Activated naive CD4-positive, alpha-beta T cell treated with anti-CD3 and anti-CD28 coated beads, Interleukin-2, amount 50 U/mL, for 72 hours (primary cell): ENCODE results near the gene CNNM1. TPM values are rescaled to one million over a fixed set of nuclear protein-coding genes. Genes with fewer than 3 reads are reported as not detected.

Experiments
- ATAC-seq, 2 donors: fragments of 150-1000 bp; cut with Tn5 transposase; 2 replicates each; pipeline ENCODE4 v1.10.0; 2021; ENCODE audit warnings: mild to moderate bottlenecking in 2 of 2, moderate library complexity in 2 of 2
- DNase-seq, 2 donors: peaks; one replicate each; pipeline ENCODE4 v3.0.0; 2021 to 2022; ENCODE audit warnings: low spot score in 2 of 2
- H3K27ac Mint-ChIP-seq, 2 donors: one replicate each; pipeline ENCODE4 v1.8.0; 2022; ENCODE audit warnings: mild to moderate bottlenecking in 2 of 2, mixed read lengths in 2 of 2
- H3K36me3 Mint-ChIP-seq, 2 donors: one replicate each; pipeline ENCODE4 v1.8.0; 2022; ENCODE audit warnings: mixed read lengths in 2 of 2
- H3K9me3 Mint-ChIP-seq, 2 donors: one replicate each; pipeline ENCODE4 v1.8.0; 2022; ENCODE audit warnings: mixed read lengths in 2 of 2
- total RNA-seq, 2 donors: library from RNA; stranded (reverse); gene quantifications; one replicate each; pipeline ENCODE4 v1.2.3, GENCODE V29; 2022

Gene CNNM1
- total RNA-seq, 2 donors from 2014 or later: 0.23 to 2.2 TPM

DNA sequence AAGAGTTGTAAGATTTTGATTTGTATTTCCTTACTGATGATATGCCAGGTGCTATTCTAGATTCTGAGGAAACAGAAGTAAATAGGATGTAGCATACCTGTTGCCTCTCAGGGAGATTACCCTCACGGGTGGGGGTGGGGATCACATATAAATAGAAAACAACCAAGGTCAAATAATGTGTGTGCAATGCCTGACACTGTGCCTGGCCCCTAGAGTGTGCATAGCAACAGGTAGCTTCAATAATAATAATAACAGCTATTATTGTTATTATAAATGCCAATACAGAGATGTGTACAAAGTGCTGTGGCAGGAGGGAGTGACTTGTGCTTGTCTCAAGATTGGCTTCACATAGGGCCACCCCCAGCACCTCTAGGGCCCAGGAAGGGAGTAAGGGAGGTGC lies 24.0 kb downstream of the CNNM1 start:
- ATAC-seq (no peak), DNase-seq (no peak)
- no peak overlapping the region for H3K27ac Mint-ChIP-seq
- no peaks in the 10 kb centered on the region for H3K9me3 Mint-ChIP-seq
- no peaks in the 10 kb centered on the region for H3K36me3 Mint-ChIP-seq

DNA sequence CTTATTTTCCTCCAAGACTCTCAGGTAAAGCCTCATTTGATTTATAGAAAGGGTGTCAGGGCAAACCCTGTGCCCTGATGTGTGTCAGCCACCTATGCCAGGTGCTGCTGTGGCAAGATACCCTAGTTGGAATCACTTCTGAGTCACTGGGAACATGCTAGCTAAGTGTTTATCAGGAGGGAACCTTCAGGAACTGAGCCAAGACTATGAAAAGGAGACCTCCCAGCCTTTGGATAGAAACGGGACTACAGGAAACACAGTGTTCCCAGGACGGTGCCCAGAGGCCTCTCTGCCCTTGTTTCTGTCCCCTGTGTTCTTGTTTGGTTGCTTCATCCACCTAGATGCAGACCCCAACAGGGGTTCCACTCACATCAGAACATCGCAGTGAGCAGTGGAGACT lies 28.5 kb downstream of the CNNM1 start:
- no peak for DNase-seq
- ATAC-seq: no peak
- Mint-ChIP-seq H3K27ac (no peak overlapping the region), H3K9me3 (no peaks in the 10 kb centered on the region), H3K36me3 (no peaks in the 10 kb centered on the region)

DNA sequence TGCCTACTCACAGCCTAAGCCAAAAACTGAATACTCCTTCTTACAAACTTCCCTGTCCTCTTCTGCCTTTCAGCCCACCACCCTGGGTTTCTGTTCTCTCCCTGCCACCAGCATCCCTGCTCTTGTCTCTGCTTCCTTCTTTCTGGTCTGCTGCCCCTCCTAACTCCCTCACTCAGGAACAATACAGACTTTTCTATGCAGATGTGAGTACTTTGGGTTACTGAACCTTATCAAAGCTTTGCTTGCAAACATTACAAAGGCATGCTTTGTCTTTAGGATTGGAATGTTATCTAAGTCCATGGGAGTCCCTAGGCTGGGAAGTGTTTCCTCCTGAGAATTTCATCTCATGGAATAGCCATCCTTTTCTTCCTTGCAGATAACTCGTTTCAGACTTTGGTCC lies 28.9 kb downstream of the CNNM1 start:
- H3K27ac Mint-ChIP-seq: no peak overlapping the region
- no peaks in the 10 kb centered on the region for H3K9me3 Mint-ChIP-seq
- DNase-seq: no peak
- no peaks in the 10 kb centered on the region for H3K36me3 Mint-ChIP-seq
- ATAC-seq: no peak

DNA sequence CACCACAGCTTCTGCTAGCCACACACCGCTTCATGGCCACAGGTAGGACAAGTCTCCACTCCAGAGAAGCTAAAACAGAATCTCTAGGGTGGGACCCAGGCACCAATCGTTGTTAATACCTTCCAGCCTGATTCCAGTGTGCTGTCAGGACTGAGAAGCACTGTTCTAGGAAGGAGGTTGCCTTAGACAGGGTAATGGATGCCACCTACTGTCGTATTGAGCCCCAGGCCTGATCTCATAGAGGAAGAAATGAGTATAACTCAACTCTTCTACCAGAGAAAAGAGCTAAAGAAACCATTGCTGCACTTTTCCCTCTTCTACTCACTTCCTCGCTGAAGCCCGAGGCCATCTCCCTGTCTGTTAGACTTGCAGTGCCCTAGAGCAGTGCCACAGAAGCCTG lies 31.8 kb downstream of the CNNM1 start:
- H3K9me3 Mint-ChIP-seq: no peaks in the 10 kb centered on the region
- no peak for ATAC-seq

DNA sequence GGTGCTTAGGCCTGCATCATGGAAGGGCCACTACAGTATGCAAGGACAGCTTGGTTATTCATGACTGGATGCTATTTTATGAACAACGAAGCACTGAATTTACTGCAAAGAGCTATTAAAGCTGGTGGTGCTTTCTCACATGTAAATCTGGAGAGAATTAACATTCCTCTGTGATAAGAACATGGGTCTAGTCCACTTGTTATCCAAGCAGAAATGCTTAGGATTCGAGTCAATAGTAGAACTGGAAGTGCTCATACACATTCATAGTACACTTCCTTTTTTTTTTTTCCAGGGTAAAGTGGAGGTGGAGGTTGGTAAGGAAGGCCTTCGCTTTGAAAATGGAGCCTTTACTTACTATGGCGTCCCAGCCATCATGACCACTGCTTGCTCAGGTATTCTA lies 35.0 kb downstream of the CNNM1 start:
- DNase-seq (no peak), ATAC-seq (no peak)
- Mint-ChIP-seq H3K27ac (no peak overlapping the region), H3K36me3 (no peaks in the 10 kb centered on the region), H3K9me3 (no peaks in the 10 kb centered on the region)

More for the DNA sequence above, 31.8 kb downstream of the CNNM1 start:
- Mint-ChIP-seq H3K27ac (no peak overlapping the region), H3K36me3 (no peaks in the 10 kb centered on the region)
- DNase-seq: no peak

DNA sequence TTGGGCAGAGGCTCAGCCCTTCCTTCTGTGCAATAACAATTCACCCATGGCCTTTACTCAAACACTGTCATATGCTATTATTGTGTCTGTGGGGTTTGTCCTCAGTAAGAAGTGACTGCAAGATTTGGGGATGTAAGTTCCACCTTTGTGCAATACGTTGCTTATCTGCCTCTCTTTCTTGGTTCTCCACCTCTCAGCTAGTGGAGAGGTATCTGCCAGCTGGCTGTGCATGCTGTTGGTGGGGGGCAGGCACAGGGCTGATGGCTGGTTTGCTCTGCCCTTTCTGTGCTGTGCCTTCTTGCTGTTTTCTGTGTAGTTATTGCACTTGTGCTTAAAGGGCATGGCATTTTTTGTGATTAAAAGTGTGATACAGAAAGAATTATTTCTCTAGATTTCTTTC lies 36.2 kb downstream of the CNNM1 start:
- no peak overlapping the region for H3K27ac Mint-ChIP-seq

DNA sequence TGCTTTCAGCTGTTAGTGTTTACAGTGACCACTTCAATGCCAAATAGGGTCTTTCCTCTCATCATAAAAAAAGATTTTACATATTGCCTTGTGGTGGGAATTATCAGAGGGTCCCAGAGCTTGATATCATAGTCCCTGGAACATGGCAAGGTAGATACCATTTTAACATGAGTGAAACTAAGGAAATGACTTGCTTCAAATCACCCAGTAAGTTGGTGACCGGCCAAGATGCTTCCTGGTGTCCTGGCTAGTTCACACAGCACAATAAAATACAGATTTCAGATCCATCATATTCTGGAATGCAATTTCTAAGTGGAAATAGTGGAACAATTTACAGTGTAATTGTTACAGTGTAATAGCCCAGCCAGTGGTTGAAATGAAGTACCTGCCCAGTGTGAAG lies 36.6 kb downstream of the CNNM1 start:
- DNase-seq (no peak), ATAC-seq (no peak)
- peaks cover 0 to 4% of the 10 kb centered on the region in 2 donors for H3K36me3 Mint-ChIP-seq
- H3K27ac Mint-ChIP-seq: no peak overlapping the region
- H3K9me3 Mint-ChIP-seq: no peaks in the 10 kb centered on the region

More for the DNA sequence above, 36.2 kb downstream of the CNNM1 start:
- no peak for ATAC-seq
- peaks cover 0 to 4% of the 10 kb centered on the region in 2 donors for H3K36me3 Mint-ChIP-seq
- H3K9me3 Mint-ChIP-seq: no peaks in the 10 kb centered on the region
- DNase-seq: no peak

DNA sequence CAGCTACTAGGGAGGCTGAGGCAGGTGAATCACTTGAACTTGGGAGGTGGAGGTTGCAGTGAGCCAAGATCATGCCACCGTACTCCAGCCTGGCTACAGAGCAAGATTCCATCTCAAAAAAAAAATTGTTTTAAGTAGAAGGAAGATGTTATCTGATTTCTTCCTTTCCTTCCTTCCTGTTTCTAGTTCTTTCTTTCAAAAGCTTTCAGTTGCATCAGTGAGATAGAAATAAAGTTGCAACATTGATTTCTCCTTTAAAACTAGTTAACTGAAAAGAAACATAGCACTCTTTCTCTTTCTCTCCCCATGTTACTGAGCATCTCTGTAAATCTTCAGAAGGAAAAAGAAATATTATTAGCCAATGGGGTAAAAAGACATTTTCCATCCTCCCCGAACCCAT lies 37.5 kb downstream of the CNNM1 start:
- Mint-ChIP-seq H3K9me3 (no peaks in the 10 kb centered on the region), H3K27ac (no peak overlapping the region), H3K36me3 (peaks cover 0 to 4% of the 10 kb centered on the region in 2 donors)
- ATAC-seq: no peak
- no peak for DNase-seq

DNA sequence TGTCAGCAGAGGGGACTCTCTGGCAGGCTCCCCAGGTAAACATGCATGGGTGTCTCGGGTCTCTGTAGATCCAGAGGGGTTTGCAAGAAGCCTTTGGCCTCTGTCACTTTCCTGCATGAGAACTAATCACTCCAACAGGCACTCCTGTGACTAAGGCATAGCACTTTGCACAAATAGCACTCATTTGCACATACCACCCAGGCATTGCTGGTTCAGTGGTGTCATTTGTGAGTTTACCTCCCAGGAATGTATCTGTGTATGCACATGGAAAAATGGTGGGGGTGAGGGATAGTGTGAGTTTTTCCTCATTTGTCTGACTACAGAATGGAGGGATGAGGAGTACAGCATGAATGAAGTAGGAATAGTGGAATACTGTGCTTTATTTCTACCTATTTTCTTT lies 39.5 kb downstream of the CNNM1 start:
- Mint-ChIP-seq H3K9me3 (no peaks in the 10 kb centered on the region), H3K27ac (no peak overlapping the region), H3K36me3 (peaks cover 0 to 4% of the 10 kb centered on the region in 2 donors)
- no peak for ATAC-seq
- no peak for DNase-seq

DNA sequence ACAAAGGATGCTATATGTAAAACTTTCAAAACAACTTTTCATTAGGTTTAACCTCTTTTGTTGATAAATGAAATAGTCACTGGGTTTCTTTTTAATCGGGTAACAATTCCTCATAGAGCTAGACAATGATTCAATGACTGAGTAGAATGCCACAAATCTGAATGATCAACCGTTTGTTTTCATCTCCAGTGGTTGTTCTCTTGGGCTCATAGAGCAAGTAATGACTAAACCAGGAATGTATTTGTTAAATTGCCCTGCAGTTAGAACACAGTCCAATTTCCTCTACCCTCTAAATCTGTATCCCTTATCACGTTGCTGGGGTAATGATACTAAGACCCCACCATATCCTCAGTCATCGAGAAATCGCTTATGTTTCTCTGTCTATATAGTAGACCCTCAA lies 40.0 kb downstream of the CNNM1 start:
- ATAC-seq: no peak
- H3K27ac Mint-ChIP-seq: no peak overlapping the region
- peaks cover 0 to 4% of the 10 kb centered on the region in 2 donors for H3K36me3 Mint-ChIP-seq
- H3K9me3 Mint-ChIP-seq: no peaks in the 10 kb centered on the region
- DNase-seq: no peak

DNA sequence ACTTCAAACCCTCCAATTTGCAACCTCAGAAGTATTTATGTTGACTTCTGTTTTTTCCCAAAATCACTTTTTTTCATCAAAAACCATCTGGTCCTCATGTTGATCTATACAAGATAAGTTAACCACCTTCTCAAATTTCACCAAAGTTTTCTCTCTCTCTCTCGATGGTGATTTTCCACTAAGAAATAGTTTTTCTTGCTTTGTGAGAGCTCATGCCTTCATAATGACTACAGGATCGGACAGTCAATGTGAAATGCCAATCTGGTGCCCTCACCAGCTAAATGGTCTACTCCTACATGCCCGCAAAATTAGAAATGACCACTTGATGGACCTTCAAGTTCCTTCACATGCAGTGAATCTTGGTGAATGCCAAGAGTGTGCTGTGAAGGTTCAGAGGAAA lies 40.4 kb downstream of the CNNM1 start:
- Mint-ChIP-seq H3K9me3 (no peaks in the 10 kb centered on the region), H3K36me3 (peaks cover 0 to 4% of the 10 kb centered on the region in 2 donors), H3K27ac (no peak overlapping the region)
- no peak for DNase-seq
- ATAC-seq: no peak

DNA sequence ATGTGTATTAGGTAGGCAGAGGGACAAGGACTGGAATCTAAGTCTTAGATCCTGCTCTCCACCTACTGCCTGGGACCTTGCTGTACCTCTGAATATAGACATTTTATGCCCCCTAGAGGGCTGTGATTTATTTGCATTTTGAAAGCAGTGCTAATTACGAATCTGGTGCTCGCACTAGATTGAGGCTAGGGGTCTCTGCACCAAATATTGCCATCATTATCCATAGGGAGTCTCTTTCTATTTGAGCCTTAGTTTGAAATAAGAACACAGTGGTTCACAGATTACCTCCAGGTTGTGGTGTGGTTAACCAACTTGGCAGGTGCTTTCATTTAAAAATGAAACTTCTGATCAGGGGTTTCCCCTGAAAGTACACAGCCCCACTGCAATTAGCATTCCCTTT lies 41.8 kb downstream of the CNNM1 start:
- DNase-seq (peak in 1 of 2 donors; percentile 13), ATAC-seq (peak; percentile 69 to 74)
- H3K27ac Mint-ChIP-seq: no peak overlapping the region
- no peaks in the 10 kb centered on the region for H3K9me3 Mint-ChIP-seq
- H3K36me3 Mint-ChIP-seq: peaks cover 0 to 4% of the 10 kb centered on the region in 2 donors

DNA sequence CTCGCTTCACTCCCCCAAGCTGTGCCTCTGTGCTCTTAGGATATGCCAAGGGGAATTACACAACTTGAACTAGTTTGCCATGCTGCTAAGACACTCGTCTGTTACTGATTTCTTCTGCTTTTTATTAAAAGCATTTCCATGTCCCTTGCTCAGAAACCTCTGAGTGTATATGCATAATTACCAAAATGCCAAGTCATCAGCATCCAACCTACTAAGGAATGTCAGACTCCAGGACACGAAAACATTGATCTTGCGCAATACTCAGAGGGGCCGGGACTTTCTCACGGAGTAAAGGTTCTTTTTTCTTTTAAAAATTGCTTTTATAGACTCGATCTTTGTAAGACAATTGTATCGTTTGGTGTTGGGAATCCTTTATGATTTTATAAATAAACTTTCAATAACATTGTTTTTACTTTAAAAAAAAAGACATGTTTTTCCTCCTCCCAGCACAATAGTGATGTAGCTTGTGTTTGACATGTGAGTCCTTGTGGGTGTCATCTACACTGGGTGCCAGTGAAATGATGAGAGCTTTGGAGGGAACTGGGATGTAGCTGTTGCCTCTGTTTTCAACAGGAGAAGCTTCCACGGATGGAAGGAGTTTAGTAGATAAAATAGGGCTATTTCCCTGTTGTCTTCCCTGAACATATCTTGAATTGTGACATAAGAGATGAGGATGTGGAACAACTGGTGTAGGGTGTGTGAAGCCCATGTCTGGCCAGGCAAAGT lies 43.6 kb downstream of the CNNM1 start:
- no peak for ATAC-seq
- DNase-seq: no peak

DNA sequence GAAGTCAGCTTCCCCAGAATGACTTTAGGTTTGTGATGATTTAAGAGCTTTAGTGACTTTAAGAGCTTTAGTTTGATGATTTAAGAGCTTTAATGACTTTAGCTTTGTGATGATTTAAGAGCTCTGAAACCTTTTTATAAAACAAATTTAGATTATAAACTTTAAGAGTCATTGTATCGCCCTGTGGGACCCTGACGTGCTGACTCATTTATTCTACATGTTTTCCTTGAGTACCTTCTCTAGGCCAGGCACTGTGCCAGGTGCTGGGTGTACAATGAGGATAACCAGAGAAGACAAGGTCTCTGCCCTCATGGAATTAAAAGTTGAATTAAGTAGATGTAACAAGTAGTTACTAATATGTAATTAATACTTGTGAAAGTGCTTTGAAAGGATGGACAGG lies 45.4 kb downstream of the CNNM1 start:
- H3K27ac Mint-ChIP-seq: no peak overlapping the region
- ATAC-seq (no peak), DNase-seq (no peak)
- H3K9me3 Mint-ChIP-seq: no peaks in the 10 kb centered on the region
- peaks cover 0 to 3% of the 10 kb centered on the region in 2 donors for H3K36me3 Mint-ChIP-seq

More for the DNA sequence above, 43.6 kb downstream of the CNNM1 start:
- Mint-ChIP-seq H3K9me3 (no peaks in the 10 kb centered on the region), H3K36me3 (peaks cover 0 to 4% of the 10 kb centered on the region in 2 donors), H3K27ac (no peak overlapping the region)

DNA sequence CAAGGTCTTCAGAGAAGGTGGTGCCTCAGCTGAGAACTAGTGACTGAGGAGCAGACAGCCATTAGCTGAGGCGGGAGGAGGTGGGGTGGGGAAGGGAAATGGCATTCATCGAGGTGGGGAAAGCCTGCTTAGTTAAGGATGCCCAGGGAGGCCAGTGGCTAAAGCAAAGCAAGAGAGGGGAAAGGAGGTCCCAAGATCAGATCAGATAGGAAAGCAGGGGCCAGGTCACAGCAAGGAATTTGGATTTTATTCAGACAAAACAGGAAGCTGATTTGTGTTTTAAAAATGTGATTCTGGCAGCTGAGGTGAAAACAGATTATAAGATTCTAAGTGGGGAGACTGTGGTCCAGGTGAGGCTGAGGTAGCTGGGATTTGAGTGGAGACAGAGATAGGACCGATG lies 45.8 kb downstream of the CNNM1 start:
- no peaks in the 10 kb centered on the region for H3K36me3 Mint-ChIP-seq
- no peak for DNase-seq
- no peak overlapping the region for H3K27ac Mint-ChIP-seq
- H3K9me3 Mint-ChIP-seq: no peaks in the 10 kb centered on the region
- no peak for ATAC-seq

DNA sequence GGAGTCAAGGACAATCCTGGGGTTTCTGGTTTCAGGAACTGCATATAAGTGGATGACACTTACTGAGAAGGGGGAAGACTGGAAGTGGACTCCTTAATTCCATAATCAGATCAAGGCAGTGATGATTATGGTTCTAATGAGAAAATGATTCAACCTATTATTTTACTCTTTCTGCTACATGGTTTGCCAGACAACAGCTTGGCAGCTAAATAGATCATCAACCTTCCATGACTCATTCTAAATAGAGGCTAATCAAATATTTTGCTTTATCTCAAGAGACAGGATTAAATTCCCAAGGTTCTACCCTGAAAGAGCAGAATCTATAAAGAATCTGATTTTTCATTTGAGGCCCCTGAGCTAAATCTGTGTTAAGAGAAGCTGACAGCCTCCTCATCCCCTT lies 46.3 kb downstream of the CNNM1 start:
- DNase-seq (no peak), ATAC-seq (no peak)
- H3K36me3 Mint-ChIP-seq: no peaks in the 10 kb centered on the region
- no peak overlapping the region for H3K27ac Mint-ChIP-seq
- H3K9me3 Mint-ChIP-seq: no peaks in the 10 kb centered on the region

DNA sequence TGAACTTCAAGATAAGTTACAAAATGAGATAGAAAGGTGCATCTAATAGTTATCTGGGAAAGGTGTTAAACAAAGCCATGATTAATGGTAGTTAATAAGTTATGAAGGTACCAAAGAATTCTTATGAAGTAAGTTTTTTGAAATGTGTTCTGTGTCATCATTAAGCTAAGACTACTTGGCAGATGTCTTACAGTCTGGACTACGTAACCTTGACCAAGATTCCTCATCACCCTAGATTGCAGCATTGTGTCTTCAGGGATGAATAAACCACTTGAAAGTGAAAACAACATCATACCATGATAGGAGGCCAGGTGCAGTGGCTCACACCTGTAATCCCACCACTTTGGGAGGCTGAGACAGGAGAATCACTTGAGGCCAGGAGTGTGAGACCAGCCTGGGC lies 53.0 kb downstream of the CNNM1 start:
- ATAC-seq (no peak), DNase-seq (no peak)
- H3K36me3 Mint-ChIP-seq: no peaks in the 10 kb centered on the region
- no peaks in the 10 kb centered on the region for H3K9me3 Mint-ChIP-seq
- no peak overlapping the region for H3K27ac Mint-ChIP-seq

DNA sequence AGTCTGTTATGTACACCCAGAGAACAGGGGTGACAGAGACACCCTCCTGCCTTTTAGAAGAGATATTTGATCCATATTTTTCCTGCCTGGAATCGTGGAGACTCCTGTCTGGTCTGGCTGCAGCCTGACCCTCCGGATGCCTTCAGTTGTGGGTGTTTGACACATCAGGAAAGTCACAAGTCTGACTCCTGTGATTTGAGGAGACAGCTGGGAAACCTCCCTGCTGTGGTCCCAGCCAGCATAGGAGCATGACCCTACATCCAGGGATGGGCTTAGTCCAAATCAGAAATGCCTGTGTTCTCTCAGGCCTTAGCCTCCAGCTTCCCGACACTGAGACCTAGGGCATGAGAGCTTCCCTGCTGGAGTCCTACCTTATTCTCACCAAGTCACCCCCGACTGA lies 57.9 kb downstream of the CNNM1 start:
- no peak overlapping the region for H3K27ac Mint-ChIP-seq
- H3K36me3 Mint-ChIP-seq: no peaks in the 10 kb centered on the region
- H3K9me3 Mint-ChIP-seq: no peaks in the 10 kb centered on the region
- no peak for ATAC-seq
- DNase-seq: no peak
